Measurements from ENCODE around the gene FMN1.

FMN1 gene

GRCh38 chr15:32843219-32843815 lies 351.2 kb downstream of the FMN1 start:
- no peak overlapping the region for H3K4me3 ChIP-seq (replicated peaks; ENCODE audit: low read depth, low read length)
- TF ChIP-seq CTCF (IDR thresholded peaks at IDR 0.05; ENCODE audit: low read depth, low read length, missing control alignments), result no peak
- no peak for DNase-seq (ENCODE audit: extremely low read depth, low read depth)

- TF ChIP-seq CTCF (IDR thresholded peaks at IDR 0.05; ENCODE audit: low read depth, low read length, missing control alignments), result no peak
- no peak overlapping the region for H3K4me3 ChIP-seq (replicated peaks; ENCODE audit: low read depth, low read length)
- no peak for DNase-seq (ENCODE audit: extremely low read depth, low read depth)
Measured at GRCh38 chr15:32842081-32842480, 352.4 kb downstream of the FMN1 start.

GRCh38 chr15:32840507-32841245 lies 353.8 kb downstream of the FMN1 start:
- no peak overlapping the region for H3K4me3 ChIP-seq (replicated peaks; ENCODE audit: low read depth, low read length)
- TF ChIP-seq CTCF (IDR thresholded peaks at IDR 0.05; ENCODE audit: low read depth, low read length, missing control alignments), result no peak
- DNase-seq (ENCODE audit: extremely low read depth, low read depth), result no peak

GRCh38 chr15:32838820-32839219 lies 355.7 kb downstream of the FMN1 start:
- DNase-seq (ENCODE audit: extremely low read depth, low read depth), result no peak
- TF ChIP-seq CTCF (IDR thresholded peaks at IDR 0.05; ENCODE audit: low read depth, low read length, missing control alignments), result no peak
- H3K4me3 ChIP-seq (replicated peaks; ENCODE audit: low read depth, low read length), result no peak overlapping the region

- no peak overlapping the region for H3K4me3 ChIP-seq (replicated peaks; ENCODE audit: low read depth, low read length)
Measured at GRCh38 chr15:32838338-32838737, 356.2 kb downstream of the FMN1 start.

GRCh38 chr15:32837935-32838334 lies 356.6 kb downstream of the FMN1 start:
- TF ChIP-seq CTCF (IDR thresholded peaks at IDR 0.05; ENCODE audit: low read depth, low read length, missing control alignments), result no peak
- no peak for DNase-seq (ENCODE audit: extremely low read depth, low read depth)

More at GRCh38 chr15:32838338-32838737, 356.2 kb downstream of the FMN1 start:
- no peak for TF ChIP-seq CTCF (IDR thresholded peaks at IDR 0.05; ENCODE audit: low read depth, low read length, missing control alignments)
- DNase-seq (ENCODE audit: extremely low read depth, low read depth), result no peak

More at GRCh38 chr15:32837935-32838334, 356.6 kb downstream of the FMN1 start:
- H3K4me3 ChIP-seq (replicated peaks; ENCODE audit: low read depth, low read length), result no peak overlapping the region
